Peyer's patch (tissue), 4 donors: ENCODE results near the gene GPC6. TPM values are rescaled to one million over a fixed set of nuclear protein-coding genes. Genes with fewer than 3 reads are reported as not detected.
"Not testable (repeated sequence)": the region's sequence is repeated elsewhere in the genome, so short reads cannot be mapped to it uniquely, and the experiment has no call there.

ENCODE experiments used
- DNase-seq, 3 donors: peaks; one replicate each; pipeline ENCODE4 v3.0.0-alpha.2; 2017 to 2019
- H3K27ac ChIP-seq, 4 donors: fragments of 200-600 bp; sonication (generic); one replicate each; pipeline ENCODE4 v1.5.1; 2016 to 2019
- H3K27me3 ChIP-seq, 2 donors: fragments of 200-600 bp; sonication (generic); one replicate each; pipeline ENCODE4 v1.5.1; 2019
- H3K36me3 ChIP-seq, 3 donors: fragments of 200-600 bp; sonication (generic); one replicate each; pipeline ENCODE4 v1.5.1; 2016 to 2019
- H3K4me1 ChIP-seq, 4 donors: fragments of 200-600 bp; sonication (generic); one replicate each; pipeline ENCODE4 v1.5.1; 2016 to 2019
- H3K4me3 ChIP-seq, 4 donors: fragments of 200-600 bp; sonication (generic); 1 replicate in 3 of 4; 2 replicates in 1 of 4; pipeline ENCODE4 v1.5.1; 2016 to 2019; ENCODE audit warnings: mild to moderate bottlenecking in 1 of 4
- H3K9me3 ChIP-seq, 4 donors: fragments of 200-600 bp; sonication (generic); one replicate each; pipeline ENCODE4 v1.5.1; 2016 to 2019; ENCODE audit warnings: mild to moderate bottlenecking in 1 of 4
- POLR2A ChIP-seq, 2 donors: fragments of 450-650 bp; IDR thresholded peaks; one replicate each; pipeline ENCODE4 v1.5.1; 2017; ENCODE audit warnings: antibody characterized with exemption in 2 of 2, mild to moderate bottlenecking in 2 of 2, moderate library complexity in 2 of 2
- total RNA-seq, 4 donors: library from RNA; depleted of rRNA; stranded (reverse); fragments of >200 nt; gene quantifications; one replicate each; pipeline ENCODE4 v1.1.0, GENCODE V29; 2016
- TF ChIP-seq, protein P1 (sequence below), 6 experiments: fragments of 450-650 bp in 4 of 6; fragments of 200-600 bp in 2 of 6; sonication (generic) in 1 of 6; IDR thresholded peaks; one replicate each; pipeline ENCODE4 v1.5.1; 2017 to 2019; ENCODE audit warnings: antibody characterized with exemption in 6 of 6, mild to moderate bottlenecking in 3 of 6, moderate library complexity in 1 of 6

The GPC6 gene
- total RNA-seq, 4 donors from 2014 or later, result 1.6 to 13.2 (median 2.6) TPM

DNA sequence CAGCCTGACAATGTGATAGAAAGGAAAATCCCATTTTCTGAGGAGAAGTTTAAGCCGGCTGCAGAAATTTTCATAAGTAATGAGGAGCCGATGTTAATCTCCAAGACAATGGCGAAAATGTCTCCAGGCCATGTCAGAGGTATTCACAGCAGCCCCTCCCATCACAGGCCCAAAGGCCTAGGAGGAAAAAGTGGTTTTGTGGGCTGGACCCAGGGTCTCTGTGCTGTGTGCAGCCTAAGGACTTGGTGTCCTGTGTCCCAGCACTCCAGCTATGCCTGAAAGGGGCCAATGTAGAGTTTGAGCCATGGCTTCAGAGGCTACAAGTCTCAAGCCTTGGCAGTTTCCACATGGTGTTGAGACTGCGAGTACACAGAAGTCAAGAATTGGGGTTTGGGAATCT is 32.9 kb upstream of the GPC6 start:
- Histone ChIP-seq H3K9me3 (peaks cover 0 to 4% (median 0%) of the 10 kb centered on the region in 4 donors), H3K4me1 (no peaks in the 10 kb centered on the region), H3K4me3 (no peak overlapping the region), H3K27me3 (no peaks in the 10 kb centered on the region), H3K36me3 (no peaks in the 10 kb centered on the region), H3K27ac (no peak overlapping the region)
- DNase-seq, result no peak
- no peak for TF ChIP-seq POLR2A (IDR thresholded peaks at IDR 0.05)
- TF ChIP-seq, protein P1, sequence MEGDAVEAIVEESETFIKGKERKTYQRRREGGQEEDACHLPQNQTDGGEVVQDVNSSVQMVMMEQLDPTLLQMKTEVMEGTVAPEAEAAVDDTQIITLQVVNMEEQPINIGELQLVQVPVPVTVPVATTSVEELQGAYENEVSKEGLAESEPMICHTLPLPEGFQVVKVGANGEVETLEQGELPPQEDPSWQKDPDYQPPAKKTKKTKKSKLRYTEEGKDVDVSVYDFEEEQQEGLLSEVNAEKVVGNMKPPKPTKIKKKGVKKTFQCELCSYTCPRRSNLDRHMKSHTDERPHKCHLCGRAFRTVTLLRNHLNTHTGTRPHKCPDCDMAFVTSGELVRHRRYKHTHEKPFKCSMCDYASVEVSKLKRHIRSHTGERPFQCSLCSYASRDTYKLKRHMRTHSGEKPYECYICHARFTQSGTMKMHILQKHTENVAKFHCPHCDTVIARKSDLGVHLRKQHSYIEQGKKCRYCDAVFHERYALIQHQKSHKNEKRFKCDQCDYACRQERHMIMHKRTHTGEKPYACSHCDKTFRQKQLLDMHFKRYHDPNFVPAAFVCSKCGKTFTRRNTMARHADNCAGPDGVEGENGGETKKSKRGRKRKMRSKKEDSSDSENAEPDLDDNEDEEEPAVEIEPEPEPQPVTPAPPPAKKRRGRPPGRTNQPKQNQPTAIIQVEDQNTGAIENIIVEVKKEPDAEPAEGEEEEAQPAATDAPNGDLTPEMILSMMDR (IDR thresholded peaks at IDR 0.05), result no peak

DNA sequence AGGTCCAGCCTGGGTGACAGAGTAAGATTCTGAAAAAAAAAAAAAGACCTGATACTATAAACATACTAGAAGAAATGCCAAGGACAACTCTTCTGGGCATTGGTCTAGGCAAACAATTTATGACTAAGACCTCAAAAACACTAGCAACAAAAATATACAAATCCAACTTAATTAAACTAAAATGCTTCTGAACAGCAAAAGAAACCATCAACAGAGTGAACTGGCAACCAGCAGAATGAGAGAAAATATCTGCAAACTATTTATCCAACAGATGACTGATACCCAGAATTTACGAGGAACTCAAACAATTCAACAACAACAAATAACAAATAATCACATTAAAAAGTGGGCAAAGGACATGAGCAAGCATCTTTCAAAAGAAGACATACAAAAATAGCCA is 26.8 kb upstream of the GPC6 start:
- Histone ChIP-seq H3K4me1 (no peaks in the 10 kb centered on the region), H3K4me3 (no peak overlapping the region), H3K27me3 (no peaks in the 10 kb centered on the region), H3K27ac (no peak overlapping the region), H3K36me3 (no peaks in the 10 kb centered on the region), H3K9me3 (no peaks in the 10 kb centered on the region)
- TF ChIP-seq POLR2A (IDR thresholded peaks at IDR 0.05), result no peak
- TF ChIP-seq, protein P1 (IDR thresholded peaks at IDR 0.05), result no peak
- no peak for DNase-seq

DNA sequence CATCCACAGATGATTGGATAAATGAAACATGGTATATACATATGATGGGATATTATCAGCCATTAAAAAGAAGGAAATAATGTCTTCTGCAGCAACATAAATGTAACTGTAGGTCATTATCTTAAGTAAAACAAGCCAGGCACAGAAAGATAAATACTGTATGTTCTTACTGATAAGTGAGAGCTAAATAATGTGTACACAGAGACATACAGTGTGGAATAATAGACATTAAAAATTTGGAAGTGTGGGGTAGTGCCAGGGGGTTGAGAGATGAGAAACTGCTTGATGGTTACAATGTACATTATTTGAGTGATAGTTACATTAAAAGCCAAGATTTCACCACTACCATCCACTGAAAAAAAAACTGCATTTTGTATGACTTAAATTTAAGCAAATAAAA is 26.0 kb upstream of the GPC6 start:
- no peak for TF ChIP-seq POLR2A (IDR thresholded peaks at IDR 0.05)
- TF ChIP-seq, protein P1 (IDR thresholded peaks at IDR 0.05), result no peak
- Histone ChIP-seq H3K27me3 (no peaks in the 10 kb centered on the region), H3K27ac (no peak overlapping the region), H3K36me3 (no peaks in the 10 kb centered on the region), H3K4me3 (no peak overlapping the region), H3K9me3 (no peaks in the 10 kb centered on the region), H3K4me1 (no peaks in the 10 kb centered on the region)
- no peak for DNase-seq

- DNase-seq, result no peak
- no peaks in the 10 kb centered on the region for H3K36me3 ChIP-seq
- TF ChIP-seq POLR2A (IDR thresholded peaks at IDR 0.05), result no peak
- TF ChIP-seq, protein P1 (IDR thresholded peaks at IDR 0.05), result no peak
- H3K9me3 ChIP-seq, result no peaks in the 10 kb centered on the region
- H3K27ac ChIP-seq, result no peak overlapping the region
- H3K4me3 ChIP-seq, result no peak overlapping the region
- H3K4me1 ChIP-seq, result no peaks in the 10 kb centered on the region
- H3K27me3 ChIP-seq, result no peaks in the 10 kb centered on the region
Measured at GRCh38 chr13:93201992-93202558, 24.5 kb upstream of the GPC6 start.

DNA sequence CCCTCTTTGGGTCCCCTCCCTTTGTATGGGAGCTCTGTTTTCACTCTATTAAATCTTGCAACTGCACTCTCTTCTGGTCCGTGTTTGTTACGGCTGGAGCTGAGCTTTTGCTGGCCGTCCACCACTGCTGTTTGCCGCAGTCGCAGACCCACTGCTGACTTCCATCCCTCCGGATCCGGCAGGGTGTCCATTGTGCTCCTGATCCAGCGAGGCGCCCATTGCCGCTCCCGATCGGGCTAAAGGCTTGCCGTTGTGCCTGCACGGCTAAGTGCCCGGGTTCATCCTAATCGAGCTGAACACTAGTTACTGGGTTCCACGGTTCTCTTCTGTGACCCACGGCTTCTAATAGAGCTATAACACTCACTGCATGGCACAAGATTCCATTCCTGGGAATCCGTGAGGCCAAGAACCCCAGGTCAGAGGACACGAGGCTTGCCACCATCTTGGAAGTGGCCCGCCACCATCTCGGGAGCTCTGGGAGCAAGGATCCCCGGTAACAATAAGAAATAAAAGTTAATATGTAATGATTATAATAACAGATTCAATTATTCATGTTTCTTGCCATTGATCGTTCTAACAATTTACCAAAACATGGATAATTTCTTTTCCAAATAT is 19.7 kb upstream of the GPC6 start:
- not testable (repeated sequence) for H3K4me1 ChIP-seq, H3K4me3 ChIP-seq, H3K27ac ChIP-seq, DNase-seq, H3K9me3 ChIP-seq, H3K36me3 ChIP-seq, H3K27me3 ChIP-seq

GRCh38 chr13:93216122-93216521 is 10.5 kb upstream of the GPC6 start:
- no peaks in the 10 kb centered on the region for H3K9me3 ChIP-seq
- no peaks in the 10 kb centered on the region for H3K27me3 ChIP-seq
- no peaks in the 10 kb centered on the region for H3K36me3 ChIP-seq
- H3K4me3 ChIP-seq, result no peak overlapping the region
- no peak for DNase-seq
- TF ChIP-seq POLR2A (IDR thresholded peaks at IDR 0.05), result no peak
- TF ChIP-seq, protein P1 (IDR thresholded peaks at IDR 0.05), result no peak
- H3K4me1 ChIP-seq, result no peaks in the 10 kb centered on the region
- no peak overlapping the region for H3K27ac ChIP-seq
